HuH-7 (cell line): Measurements from ENCODE around the gene TMX4.
A peak's percentile ranks its signal among the peaks of the same experiment; 100 is the strongest.
"Not testable (repeated sequence)": the region's sequence is repeated elsewhere in the genome, so short reads cannot be mapped to it uniquely, and the experiment has no call there.

Source experiments
- DNase-seq: peaks from one replicate; pipeline ENCODE4 v3.0.0; 2011; ENCODE audit warnings: low spot score

TMX4 gene, protein sequence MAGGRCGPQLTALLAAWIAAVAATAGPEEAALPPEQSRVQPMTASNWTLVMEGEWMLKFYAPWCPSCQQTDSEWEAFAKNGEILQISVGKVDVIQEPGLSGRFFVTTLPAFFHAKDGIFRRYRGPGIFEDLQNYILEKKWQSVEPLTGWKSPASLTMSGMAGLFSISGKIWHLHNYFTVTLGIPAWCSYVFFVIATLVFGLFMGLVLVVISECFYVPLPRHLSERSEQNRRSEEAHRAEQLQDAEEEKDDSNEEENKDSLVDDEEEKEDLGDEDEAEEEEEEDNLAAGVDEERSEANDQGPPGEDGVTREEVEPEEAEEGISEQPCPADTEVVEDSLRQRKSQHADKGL

DNA sequence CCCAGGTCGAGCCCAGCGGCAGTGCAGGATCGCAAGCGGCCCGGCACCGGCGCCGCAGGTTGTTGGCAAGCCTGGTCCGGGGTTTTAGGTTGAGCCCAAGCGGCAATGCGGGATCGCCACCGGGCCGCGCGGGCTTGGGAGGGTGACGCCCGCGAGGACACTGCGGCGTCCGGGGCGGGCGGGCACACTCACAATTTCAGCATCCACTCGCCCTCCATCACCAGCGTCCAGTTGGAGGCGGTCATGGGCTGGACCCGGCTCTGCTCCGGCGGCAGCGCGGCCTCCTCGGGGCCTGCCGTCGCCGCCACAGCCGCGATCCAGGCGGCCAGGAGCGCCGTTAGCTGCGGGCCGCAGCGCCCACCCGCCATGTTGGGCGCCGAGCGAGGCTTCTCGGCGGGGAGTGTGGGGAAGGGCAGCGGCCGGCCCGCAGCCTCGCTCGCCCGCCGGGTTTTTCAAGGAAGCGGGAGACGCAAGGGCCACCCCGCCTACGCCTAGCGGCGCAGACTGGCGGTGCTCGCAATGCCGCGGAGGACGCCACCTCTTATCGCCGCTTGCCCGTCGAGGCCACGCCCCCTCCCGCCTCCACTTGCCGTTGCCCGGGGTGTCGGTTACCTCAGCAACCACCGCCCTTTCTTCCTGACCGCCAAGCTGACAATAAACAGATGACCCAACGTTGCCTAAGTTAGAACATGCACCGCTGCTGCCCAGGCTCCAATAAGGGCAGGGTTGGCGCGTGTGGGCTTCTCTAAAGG is at the start of gene TMX4:
Gene TMX4 (minus strand): TSS at position 516 of the 752 bp plus-strand sequence. CDS start 148 bp downstream, at position 368.
- DNase-seq, result peak; percentile 99

DNA sequence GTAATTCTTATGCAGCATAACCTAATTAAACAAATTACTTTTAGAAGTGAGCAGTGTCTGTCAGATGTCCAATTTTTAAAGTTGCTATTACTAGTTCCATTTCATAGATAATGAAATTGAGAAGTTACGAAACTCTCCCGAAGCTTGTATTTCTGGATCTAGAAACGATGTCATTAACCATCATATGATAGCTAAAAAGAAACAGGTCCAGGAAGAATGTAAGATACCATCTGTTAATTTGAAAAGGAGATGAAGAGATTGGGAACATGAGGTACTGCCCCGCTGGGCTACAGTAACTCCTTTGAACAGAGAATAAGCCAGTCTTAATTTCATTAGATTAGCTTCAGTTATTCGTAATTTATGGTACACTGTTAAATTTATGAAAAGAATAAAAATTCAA is 47.5 kb upstream of the TMX4 start:
- no peak for DNase-seq

DNA sequence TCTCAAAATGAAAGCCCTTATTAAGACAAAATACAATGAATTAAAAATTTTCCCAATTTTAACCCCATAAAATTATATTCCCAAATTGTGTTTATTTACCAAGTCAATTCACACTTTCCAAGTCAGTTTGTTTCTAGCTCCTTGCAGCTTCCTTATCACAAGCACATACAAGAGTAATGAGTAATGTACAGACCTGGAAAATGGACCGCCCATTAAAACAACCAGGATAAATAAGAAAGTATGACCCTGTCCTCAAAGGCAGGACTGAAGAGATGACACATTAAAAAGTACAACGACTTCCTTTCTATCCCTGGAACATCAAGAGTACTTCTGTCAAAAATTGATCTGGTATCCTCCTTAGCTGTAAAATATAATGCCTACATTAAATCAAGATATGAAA is 47.1 kb upstream of the TMX4 start:
- DNase-seq, result no peak

DNA sequence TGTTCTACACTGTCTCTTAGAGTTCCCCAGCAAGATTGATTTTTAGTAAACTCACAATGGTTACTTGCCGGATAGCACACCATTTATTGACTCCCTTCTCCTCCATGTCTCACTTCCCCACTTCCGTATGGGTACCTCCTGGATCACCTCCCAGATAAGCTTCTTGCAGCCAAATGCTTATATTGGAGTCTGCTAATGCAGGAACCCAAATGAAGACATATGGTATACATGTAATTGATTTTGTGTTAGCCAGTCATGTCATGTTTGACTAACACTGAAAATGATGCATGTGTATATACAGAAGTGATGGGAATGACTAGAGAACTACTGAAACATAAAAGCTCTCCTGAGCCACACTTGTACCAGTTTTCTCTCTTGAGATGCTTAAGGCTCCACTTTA is 46.1 kb upstream of the TMX4 start:
- DNase-seq, result no peak

DNA sequence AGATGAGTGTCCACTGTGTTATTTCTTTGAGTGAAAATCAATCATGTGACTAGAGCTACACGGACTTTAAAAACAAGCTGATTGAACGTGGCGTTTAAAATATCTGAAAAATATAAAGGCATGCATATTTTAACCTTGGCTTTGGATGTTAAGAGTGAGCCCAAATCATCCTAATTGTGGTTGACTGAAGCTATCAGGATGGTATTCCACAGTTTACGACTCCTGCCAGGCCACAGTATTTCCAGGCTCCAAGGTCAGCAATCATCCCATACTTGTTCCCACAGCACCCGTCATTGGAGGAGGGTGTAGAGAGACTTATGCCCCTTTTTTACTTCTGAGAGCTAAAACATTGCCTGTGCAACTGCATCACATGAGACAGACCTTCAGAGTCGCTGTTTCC is 43.2 kb upstream of the TMX4 start:
- DNase-seq, result peak; percentile 26

DNA sequence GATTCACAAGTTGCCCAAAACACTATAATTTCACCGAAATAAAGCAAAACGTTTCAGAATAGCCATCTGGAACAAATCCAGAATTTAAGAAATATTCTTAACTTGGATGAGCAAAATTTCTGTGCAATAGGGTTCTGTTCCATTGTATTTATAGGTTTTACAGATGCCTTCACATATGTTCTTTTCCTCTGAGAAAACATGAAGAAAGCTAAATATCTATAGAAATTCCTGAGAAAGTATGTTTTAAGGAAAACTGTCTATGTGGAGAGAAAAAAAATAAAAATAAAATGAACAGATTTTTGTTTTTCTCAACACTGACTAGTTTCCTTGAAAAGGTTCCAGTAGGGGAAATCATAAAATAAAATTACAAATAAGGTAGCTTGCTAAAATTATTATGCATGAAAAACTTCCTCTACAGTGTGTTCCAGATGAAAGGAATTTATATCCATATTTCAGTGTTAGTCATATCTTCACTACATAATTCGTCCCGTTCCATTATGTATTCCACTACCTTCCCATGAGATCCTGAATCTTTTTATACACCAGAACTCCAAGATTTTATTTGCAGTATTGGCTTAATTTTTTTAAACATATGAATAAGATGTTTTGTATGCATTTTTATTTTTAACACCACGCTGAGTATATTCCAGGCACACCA is 42.4 kb upstream of the TMX4 start:
- DNase-seq, result no peak

DNA sequence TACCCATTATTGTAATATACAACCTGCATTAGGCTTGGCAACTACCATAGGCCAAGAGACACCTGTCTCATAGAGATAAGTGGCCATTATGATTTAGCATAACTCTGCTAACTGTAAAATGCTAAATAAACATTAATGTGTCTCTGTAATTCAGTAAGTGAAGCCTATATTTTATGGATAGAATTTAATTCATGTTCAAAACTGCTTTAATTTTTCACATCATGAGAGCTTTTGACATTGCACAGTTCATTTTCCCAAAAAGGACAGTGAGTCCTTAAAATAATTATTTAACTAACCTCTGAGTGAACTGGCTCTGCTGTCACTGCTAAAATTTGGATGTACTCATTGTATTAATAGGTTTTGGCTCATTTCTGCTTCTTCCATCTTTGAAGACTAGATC is 41.4 kb upstream of the TMX4 start:
- DNase-seq, result no peak

DNA sequence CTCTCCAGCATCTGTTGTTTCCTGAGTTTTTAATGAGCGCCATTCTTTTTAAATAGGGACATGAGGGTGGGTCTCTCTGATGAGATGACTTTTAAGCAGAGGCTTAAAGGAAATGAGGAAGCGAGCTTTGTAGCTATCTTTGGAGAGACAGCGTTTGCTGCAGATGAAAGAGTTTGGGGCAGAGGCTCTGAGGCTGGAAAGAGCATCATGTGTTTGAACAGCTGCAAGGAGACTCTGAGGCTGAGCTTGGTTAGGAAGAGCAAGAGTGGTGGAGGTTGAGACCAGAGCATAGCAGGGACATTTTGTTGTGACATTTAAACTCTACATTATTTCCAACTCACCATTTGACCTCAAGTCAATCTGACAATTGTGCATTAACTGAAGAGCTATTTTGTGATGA is 38.3 kb upstream of the TMX4 start:
- DNase-seq, result no peak

DNA sequence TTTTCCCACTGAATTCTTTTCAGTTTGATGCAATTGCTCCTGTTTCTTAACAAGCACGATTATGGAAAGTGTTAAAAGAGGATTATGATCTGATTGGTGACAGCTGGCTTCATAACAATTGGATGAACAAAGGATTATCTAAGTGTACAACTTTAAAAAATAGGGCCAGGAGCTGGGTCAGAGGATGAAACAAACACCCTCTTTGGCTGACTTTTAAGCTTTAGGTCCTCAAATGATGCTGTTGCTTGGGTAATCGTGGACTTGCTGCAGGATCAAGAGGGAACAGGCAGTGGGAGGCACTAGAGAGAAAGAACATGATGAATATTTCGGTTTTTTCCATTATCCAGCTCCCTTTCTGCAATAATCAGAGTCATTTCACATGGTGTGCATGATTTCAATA is 35.5 kb upstream of the TMX4 start:
- DNase-seq, result no peak

DNA sequence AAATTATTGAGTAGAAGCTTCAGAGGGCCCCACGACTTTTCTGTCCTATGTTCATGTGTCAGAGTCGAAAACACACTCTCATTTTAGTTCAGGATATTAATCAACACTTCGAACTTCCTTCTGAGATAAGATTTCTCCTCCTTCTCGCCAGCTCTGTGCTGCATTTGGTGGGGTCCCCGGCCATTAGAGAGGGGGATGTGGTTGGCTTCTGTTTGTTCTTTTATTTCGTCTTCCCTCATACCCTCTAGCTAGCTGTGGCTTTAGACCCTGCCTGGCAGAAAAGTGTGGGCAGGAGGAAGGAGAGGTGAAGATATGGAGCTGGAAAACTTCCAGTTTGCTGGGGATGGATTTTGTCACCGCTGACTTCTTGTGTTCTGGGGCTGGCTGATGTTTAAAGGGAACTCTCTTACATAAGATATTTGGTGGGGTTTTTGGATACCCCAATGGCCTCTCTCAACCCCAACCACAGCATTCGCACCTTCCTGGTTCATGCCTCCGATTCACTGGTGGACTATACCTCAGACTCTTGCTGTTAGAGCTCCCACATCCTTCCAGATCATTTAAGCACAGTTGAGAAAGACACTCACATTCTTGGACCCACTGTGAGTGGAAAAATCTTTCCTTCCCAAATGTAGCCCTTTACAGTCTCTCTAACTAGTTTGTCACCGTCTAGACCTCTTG is 30.7 kb upstream of the TMX4 start:
- DNase-seq, result no peak

DNA sequence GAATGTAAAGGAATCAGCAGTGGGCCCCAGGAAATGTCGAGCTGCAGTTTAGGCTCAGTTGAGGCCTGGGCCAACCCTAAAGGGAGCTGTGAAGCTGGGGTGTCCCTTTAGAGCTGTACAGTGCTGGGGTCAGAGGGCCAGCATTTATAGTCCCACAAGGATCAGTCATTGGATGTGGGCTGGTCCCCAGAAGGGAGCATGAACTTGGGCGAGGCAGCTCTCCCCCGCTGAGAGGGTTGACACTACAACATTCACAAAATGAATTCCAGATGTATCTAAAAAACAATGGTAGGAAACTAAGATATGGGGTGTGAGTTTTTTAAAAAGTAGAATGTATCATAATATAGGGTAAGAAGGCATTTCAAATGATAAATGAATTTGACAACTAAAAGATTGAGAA is 29.7 kb upstream of the TMX4 start:
- no peak for DNase-seq

DNA sequence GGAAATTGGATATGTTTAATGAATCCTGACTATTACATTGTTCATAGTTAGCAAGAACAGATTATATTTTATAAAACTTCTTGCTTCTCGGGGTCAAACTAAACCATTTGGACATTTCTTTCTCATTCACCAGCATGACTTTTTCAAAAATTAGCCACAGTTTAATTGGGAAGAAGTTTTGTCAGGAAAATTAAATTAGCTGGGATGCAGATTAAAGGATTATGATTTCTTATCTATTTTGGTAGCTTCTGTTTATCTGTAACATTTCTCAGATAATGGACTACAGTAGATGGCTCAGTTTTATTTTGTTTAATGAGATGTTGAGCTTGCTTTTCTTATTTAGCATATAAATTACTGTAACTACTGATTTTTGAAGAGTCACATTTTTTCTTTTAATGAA is 26.4 kb upstream of the TMX4 start:
- DNase-seq, result no peak

DNA sequence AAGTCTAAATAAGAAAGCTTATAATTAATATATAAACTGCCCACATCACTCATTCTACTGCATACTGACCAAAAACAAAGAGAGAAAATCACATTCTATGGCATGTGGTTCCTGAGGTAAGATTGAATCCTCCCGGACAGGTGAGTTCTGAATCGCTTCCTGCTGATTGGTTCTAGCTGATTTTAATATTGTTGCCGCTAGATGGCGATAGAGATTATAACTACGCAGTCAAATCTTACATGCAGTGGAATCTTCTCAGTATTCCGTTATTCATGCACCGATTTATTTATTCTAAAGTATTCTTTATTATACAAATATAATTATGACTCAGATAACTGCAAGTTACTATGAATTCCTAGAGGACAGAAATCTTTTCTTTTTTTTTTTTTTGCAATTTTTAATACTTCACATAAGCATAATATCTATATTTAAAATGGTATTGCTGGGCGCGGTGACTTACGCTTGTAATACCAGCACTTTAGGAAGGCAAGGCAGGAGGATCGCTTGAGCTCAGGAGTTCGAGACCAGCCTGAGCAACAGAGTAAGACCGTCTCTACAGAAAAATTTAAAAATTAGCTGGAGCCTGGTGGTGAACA is 24.2 kb upstream of the TMX4 start:
- peak; percentile 47 for DNase-seq

DNA sequence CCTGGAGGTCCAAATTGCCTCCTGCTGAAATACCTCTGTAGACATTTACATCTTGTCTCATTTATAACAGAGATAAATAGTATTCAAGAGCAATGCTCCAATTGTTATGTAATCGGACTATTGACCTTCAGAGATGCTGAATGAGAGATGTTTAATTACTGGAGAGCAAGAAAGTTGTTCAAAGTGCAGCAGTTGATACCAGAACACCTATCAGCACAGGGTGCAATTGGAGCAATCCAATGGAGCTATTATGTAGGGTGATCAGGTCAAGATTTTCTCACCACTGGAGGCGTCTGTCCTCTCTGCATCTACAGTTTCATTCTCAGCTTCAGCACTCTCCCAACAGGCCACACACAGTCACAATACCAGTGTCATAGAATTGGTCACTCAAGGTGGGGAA is 19.5 kb upstream of the TMX4 start:
- peak; percentile 40 for DNase-seq

DNA sequence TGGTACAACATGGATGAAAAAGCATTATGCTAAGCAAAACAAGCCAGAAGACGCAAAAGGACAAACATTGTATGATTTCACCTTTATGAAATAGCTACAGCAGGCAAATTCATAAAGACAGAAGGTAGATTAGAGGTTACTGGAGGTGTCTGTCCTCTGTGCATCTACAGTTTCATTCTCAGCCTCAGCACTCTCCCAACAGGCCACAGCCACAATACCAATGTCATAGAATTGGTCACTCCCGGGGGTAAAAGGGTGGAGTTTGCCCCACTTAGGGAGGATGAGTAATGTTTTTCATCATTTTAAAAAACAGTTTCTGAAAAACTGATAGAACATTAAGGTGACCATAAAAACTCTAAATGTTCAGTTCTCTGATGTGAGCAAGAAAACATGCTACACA is 17.2 kb upstream of the TMX4 start:
- no peak for DNase-seq

DNA sequence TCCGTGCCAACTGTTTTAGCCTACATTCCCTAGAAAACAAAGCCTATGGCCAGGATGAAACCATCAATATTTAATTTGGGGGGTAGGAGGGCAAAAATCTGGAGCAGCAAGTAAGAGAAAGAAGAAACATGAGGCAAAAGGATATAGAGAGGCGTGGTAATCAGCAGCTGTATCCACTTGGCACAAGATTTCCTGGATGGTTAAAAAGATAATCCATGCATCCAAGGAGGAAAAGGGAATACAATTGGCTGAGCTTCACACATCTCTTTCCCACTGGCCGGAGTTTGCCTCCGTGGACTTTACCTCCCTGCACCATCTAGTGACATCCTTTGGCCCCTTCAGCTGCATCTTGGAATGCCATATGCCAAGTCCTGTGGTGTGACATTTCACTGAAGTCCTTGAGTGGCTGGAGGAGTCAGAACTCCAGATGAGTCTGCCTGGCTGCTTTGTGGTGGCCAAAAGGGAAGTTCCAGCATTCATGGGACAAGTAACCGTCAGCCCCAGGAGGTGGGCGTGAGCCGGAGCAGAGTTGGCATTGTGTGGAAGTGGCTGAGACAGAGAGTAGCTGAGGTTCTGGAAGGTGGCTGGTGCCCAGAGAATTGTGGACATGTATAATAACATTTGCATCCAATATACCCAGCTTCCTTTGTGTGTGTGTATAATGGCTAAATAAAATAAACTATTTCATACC is 13.7 kb upstream of the TMX4 start:
- no peak for DNase-seq

DNA sequence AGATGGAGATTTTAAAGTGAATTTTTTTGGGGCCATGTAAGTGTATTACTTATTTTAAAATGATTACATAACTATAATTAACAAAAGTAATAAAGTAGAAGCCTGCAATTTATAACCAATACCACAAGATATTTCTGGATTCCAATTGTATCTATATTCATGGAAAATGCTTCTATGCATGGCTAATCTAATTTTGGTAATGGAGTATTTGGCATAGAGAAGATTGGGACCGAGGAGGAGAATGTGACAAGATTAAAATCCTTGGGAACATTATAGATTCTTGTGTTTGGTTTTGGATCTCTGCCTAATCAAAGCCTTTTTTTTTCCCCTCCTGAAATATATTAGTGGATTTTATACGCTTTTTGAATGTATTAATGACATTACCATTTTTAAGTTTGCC is 12.9 kb upstream of the TMX4 start:
- no peak for DNase-seq

DNA sequence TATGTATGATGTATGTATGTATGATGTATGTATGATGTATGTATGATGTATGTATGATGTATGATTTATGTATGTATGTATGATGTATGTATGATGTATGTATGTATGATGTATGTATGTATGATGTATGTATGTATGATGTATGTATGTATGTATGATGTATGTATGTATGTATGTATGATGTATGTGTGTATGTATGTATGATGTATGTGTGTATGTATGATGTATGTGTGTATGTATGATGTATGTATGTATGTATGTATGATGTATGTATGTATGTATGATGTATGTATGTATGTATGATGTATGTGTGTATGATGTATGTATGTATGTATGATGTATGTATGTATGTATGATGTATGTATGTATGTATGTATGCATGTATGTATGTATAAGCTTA is 12.0 kb upstream of the TMX4 start:
- DNase-seq, result not testable (repeated sequence)

DNA sequence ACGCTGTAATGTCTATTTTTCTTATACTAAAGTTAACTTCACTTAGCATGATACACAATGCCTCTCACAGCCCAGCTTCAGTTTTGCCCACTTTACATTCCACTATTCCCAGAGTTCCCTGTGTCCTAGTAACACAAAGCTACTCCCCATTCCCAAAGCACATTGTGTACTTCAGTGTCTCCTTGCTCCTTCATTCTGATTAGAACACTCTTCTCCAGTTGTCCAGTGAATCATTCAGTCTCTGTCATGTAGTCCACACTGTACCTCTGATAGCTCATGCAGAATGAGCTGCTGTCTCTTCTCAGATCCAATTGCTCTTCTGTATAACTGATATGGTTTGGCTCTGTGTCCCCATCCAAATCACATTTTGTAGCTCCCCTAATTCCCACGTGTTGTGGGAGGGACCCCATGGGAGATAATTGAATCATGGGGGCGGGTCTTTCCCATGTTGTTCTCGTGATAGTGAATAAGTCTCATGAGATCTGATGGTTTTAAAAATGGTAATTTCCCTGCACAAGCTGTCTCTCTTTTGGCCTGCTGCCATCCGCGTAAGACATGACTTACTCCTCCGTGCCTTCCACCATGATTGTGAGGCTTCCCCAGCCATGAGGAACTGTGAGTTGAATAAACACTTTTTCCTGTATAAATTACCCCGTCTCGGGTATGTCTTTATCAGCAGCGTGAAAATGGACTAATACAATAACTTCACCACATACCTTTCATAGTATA is 2.1 kb upstream of the TMX4 start:
- DNase-seq, result no peak

DNA sequence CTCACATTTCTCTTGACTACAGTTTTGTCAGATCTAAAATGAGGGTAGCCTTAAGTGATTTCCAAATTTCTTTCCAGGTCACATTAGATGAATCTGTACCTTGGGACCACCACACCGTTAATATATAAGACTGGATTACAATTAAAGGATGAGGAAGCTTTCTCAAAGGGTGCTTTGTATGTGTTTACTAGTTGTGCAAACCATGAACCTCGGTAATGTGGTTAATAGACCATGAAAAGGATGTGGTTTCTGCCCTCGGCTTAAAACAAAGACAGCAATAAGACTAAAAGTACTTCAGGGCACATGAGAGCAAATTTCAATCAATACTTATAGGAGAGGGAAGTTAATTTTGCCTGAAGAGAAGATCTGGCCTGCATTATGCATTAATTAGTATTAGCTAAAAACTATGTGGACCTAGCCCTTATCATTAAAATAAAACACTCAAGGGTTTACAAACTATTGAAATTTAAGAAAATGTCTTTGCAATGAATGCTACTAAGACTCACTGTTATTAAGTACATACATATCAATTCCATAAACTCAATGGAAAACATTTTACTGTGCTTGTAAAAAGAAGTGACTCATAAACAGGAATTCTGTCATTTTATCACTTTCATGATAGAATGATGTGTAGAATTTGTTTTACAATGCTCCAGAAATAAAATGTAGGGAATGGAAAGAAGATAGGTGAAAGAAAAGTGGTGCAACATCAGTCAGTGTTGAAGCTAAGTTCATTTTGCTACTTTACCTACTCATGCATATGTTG is 936 bp upstream of the TMX4 start:
- DNase-seq, result peak; percentile 27
